H9 (cell line): Measurements from ENCODE around the gene HMGA1. TPM values are rescaled to one million over a fixed set of nuclear protein-coding genes. Genes with fewer than 3 reads are reported as not detected.

ENCODE experiments used
- DNase-seq: peaks from one replicate; pipeline ENCODE4 v3.0.0-alpha.2; 2017
- H2AFZ ChIP-seq: one replicate; pipeline ENCODE4 v1.6.1; 2013; ENCODE audit warnings: mild to moderate bottlenecking, low read length, control low read depth, moderate library complexity
- H2AK5ac ChIP-seq: 2 replicates; pipeline ENCODE4 v1.6.1; 2013; ENCODE audit warnings: low read length, control low read depth, mixed read lengths; ENCODE audit not compliant: insufficient read length
- H2BK120ac ChIP-seq: one replicate; pipeline ENCODE4 v1.6.1; 2013; ENCODE audit warnings: low read depth, mild to moderate bottlenecking, low read length, control low read depth, inconsistent platforms; ENCODE audit not compliant: poor library complexity, severe bottlenecking
- H2BK12ac ChIP-seq: 2 replicates; pipeline ENCODE4 v1.6.1; 2013; ENCODE audit warnings: low read length, control low read depth, mixed read lengths, low read depth; ENCODE audit not compliant: insufficient read length
- H2BK15ac ChIP-seq: 2 replicates; pipeline ENCODE4 v1.6.1; 2013; ENCODE audit warnings: low read depth, low read length, control low read depth
- H2BK20ac ChIP-seq: one replicate; pipeline ENCODE4 v1.6.1; 2013; ENCODE audit warnings: low read depth, mild to moderate bottlenecking, low read length, control low read depth, inconsistent platforms; ENCODE audit not compliant: poor library complexity, severe bottlenecking
- H2BK5ac ChIP-seq: 2 replicates; pipeline ENCODE4 v1.6.1; 2013; ENCODE audit warnings: low read length, control low read depth, mixed read lengths; ENCODE audit not compliant: insufficient read length
- H3K14ac ChIP-seq: 2 replicates; pipeline ENCODE4 v1.6.1; 2013; ENCODE audit warnings: low read length, control low read depth; ENCODE audit not compliant: insufficient read depth
- H3K18ac ChIP-seq: 2 replicates; pipeline ENCODE4 v1.6.1; 2013; ENCODE audit warnings: low read depth, mild to moderate bottlenecking, mixed read lengths, low read length, control low read depth; ENCODE audit not compliant: insufficient read length
- H3K23ac ChIP-seq: 2 replicates; pipeline ENCODE4 v1.6.1; 2013; ENCODE audit warnings: low read length, control low read depth, mixed read lengths, low read depth; ENCODE audit not compliant: insufficient read length
- H3K23me2 ChIP-seq: 2 replicates; pipeline ENCODE4 v1.6.1; 2013; ENCODE audit warnings: low read depth, mild to moderate bottlenecking, mixed read lengths, low read length, control low read depth; ENCODE audit not compliant: insufficient read length, poor library complexity, severe bottlenecking
- H3K27ac ChIP-seq: 2 replicates; pipeline ENCODE4 v1.5.1; 2013; ENCODE audit warnings: low read length, control low read depth, mixed read lengths, low read depth; ENCODE audit not compliant: insufficient read length
- H3K27me3 ChIP-seq: 2 replicates; pipeline ENCODE4 v1.6.1; 2013; ENCODE audit warnings: low read length, control low read depth, inconsistent platforms; ENCODE audit not compliant: insufficient read depth
- H3K4ac ChIP-seq: 2 replicates; pipeline ENCODE4 v1.6.1; 2013; ENCODE audit warnings: low read depth, mild to moderate bottlenecking, control low read depth, inconsistent platforms, low read length, moderate library complexity
- H3K4me1 ChIP-seq: 2 replicates; pipeline ENCODE4 v1.6.1; 2013; ENCODE audit warnings: low read length, control low read depth, inconsistent platforms; ENCODE audit not compliant: insufficient read depth
- H3K4me2 ChIP-seq: 2 replicates; pipeline ENCODE4 v1.6.1; 2013; ENCODE audit warnings: low read length, control low read depth, mixed read lengths; ENCODE audit not compliant: insufficient read length, insufficient read depth
- H3K56ac ChIP-seq: 2 replicates; pipeline ENCODE4 v1.6.1; 2013; ENCODE audit warnings: low read depth, mild to moderate bottlenecking, mixed read lengths, low read length, control low read depth; ENCODE audit not compliant: insufficient read length
- H3K79me1 ChIP-seq: 2 replicates; pipeline ENCODE4 v1.6.1; 2013; ENCODE audit warnings: low read depth, mild to moderate bottlenecking, moderate library complexity, low read length, control low read depth, inconsistent platforms; ENCODE audit not compliant: insufficient read depth, poor library complexity, severe bottlenecking
- H3K79me2 ChIP-seq: 2 replicates; pipeline ENCODE4 v1.6.1; 2013; ENCODE audit warnings: low read length, control low read depth, inconsistent platforms; ENCODE audit not compliant: insufficient read depth
- H3K9ac ChIP-seq: 2 replicates; pipeline ENCODE4 v1.6.1; 2013; ENCODE audit warnings: low read length, control low read depth, mixed read lengths; ENCODE audit not compliant: insufficient read length; ENCODE audit errors: extremely low read depth
- H3K9me3 ChIP-seq: one replicate; pipeline ENCODE4 v1.6.1; 2013; ENCODE audit warnings: low read depth, low read length, inconsistent platforms; ENCODE audit not compliant: control insufficient read depth
- H3T11ph ChIP-seq: one replicate; pipeline ENCODE4 v1.6.1; 2013; ENCODE audit warnings: mild to moderate bottlenecking, low read length, control low read depth, inconsistent platforms
- H4K20me1 ChIP-seq: one replicate; pipeline ENCODE4 v1.6.1; 2013; ENCODE audit not compliant: control insufficient read depth, insufficient read length, insufficient read depth
- H4K5ac ChIP-seq: 2 replicates; pipeline ENCODE4 v1.6.1; 2013; ENCODE audit warnings: low read depth, mild to moderate bottlenecking, mixed read lengths, low read length, control low read depth; ENCODE audit not compliant: insufficient read length
- H4K8ac ChIP-seq: replicated peaks from 2 replicates; pipeline ENCODE4 v1.6.1; 2013; ENCODE audit warnings: low read length, control low read depth, mixed read lengths, low read depth; ENCODE audit not compliant: insufficient read length
- H4K91ac ChIP-seq: 2 replicates; pipeline ENCODE4 v1.6.1; 2013; ENCODE audit warnings: low read depth, mild to moderate bottlenecking, moderate library complexity, mixed read lengths, low read length, control low read depth; ENCODE audit not compliant: insufficient read length
- H3K27ac Mint-ChIP-seq, 3 experiments: 2 replicates in 2 of 3; 3 replicates in 1 of 3; pipeline ENCODE4 v1.8.0; 2020 to 2021; ENCODE audit warnings: mixed read lengths in 3 of 3, mild to moderate bottlenecking in 1 of 3, moderate library complexity in 1 of 3
- H3K27me3 Mint-ChIP-seq: 2 replicates; pipeline ENCODE4 v1.8.0; 2021; ENCODE audit warnings: low read depth, mild to moderate bottlenecking, moderate library complexity, mixed read lengths
- H3K36me3 Mint-ChIP-seq, 3 experiments: 2 replicates in 2 of 3; 3 replicates in 1 of 3; pipeline ENCODE4 v1.8.0; 2020 to 2021; ENCODE audit warnings: low read depth in 3 of 3, mixed read lengths in 3 of 3; ENCODE audit not compliant: insufficient read depth in 1 of 3
- H3K4me1 Mint-ChIP-seq, 2 experiments: 2 replicates each; pipeline ENCODE4 v1.8.0; 2020; ENCODE audit warnings: mixed read lengths in 2 of 2
- H3K4me3 Mint-ChIP-seq, 2 experiments: 2 replicates in 1 of 2; 3 replicates in 1 of 2; pipeline ENCODE4 v1.8.0; 2020 to 2021; ENCODE audit warnings: mild to moderate bottlenecking in 2 of 2, mixed read lengths in 2 of 2, moderate library complexity in 1 of 2
- H3K9me3 Mint-ChIP-seq, 2 experiments: 2 replicates in 1 of 2; 3 replicates in 1 of 2; pipeline ENCODE4 v1.8.0; 2020; ENCODE audit warnings: mild to moderate bottlenecking in 2 of 2, mixed read lengths in 2 of 2, moderate library complexity in 1 of 2
- WGBS: extraction: QIAGEN DNeasy Blood & Tissue Kit; methylation state at CpG from one replicate; pipeline ENCODE4 v1.1.7; 2013; ENCODE audit warnings: missing lambda C conversion rate, low lambda C conversion rate, mixed read lengths; ENCODE audit not compliant: insufficient read length; ENCODE audit errors: extremely low coverage; 5-methylcytosine and 5-hydroxymethylcytosine counted together
- total RNA-seq: library from RNA; stranded (reverse); gene quantifications from 2 replicates; pipeline ENCODE4 v1.2.1, GENCODE V29; 2021
- TF ChIP-seq, protein P1 (sequence below): fragments of 200-600 bp; sonication (generic); conservative IDR thresholded peaks from 3 replicates; pipeline ENCODE4 v1.8.0; 2021; ENCODE audit warnings: antibody characterized with exemption, mild to moderate bottlenecking

Gene HMGA1
- total RNA-seq, 1 experiment from 2014 or later: 2,116 TPM

GRCh38 chr6:34248727-34249468 is 12.2 kb downstream of the HMGA1 start, which contains the start of gene SMIM29:
Gene SMIM29, minus strand, starts transcription at chr6:34249006. Its CDS starts 1,215 bp downstream, at chr6:34247791.
- no peak within 1 kb of the TSS for H3K56ac ChIP-seq
- H3K14ac ChIP-seq: no peak within 1 kb of the TSS
- H3K9me3 Mint-ChIP-seq: no peaks in the 10 kb centered on the region
- no peaks in the 10 kb centered on the region for H3K79me1 ChIP-seq
- no peaks in the 10 kb centered on the region for H3K79me2 ChIP-seq
- peak within 1 kb of the TSS; percentile 83 to 91 for H3K4me3 Mint-ChIP-seq
- H3K4me2 ChIP-seq: peak within 1 kb of the TSS; percentile 88
- peaks cover 9% of the 10 kb centered on the region; the same call in 1 of the 2 replicates for H3K27me3 Mint-ChIP-seq
- WGBS: no CpG with 5 or more reads among the region's 79 CpGs
- DNase-seq: peak; percentile 98
- H3K4me1 Mint-ChIP-seq: peaks cover 29 to 31% of the 10 kb centered on the region in 2 experiments
- peaks cover 8 to 24% (median 16%) of the 10 kb centered on the region in 3 experiments; a peak in 6 of 7 replicates for H3K36me3 Mint-ChIP-seq
- H3K27me3 ChIP-seq: no peaks in the 10 kb centered on the region
- peak within 1 kb of the TSS; percentile 62 to 93 (median 86); a peak in 4 of 7 replicates for H3K27ac Mint-ChIP-seq
- no peak within 1 kb of the TSS for H3K23ac ChIP-seq
- H3K9me3 ChIP-seq: no peaks in the 10 kb centered on the region
- no peak within 1 kb of the TSS for H4K91ac ChIP-seq
- no peak within 1 kb of the TSS for H4K8ac ChIP-seq
- TF ChIP-seq, protein P1, sequence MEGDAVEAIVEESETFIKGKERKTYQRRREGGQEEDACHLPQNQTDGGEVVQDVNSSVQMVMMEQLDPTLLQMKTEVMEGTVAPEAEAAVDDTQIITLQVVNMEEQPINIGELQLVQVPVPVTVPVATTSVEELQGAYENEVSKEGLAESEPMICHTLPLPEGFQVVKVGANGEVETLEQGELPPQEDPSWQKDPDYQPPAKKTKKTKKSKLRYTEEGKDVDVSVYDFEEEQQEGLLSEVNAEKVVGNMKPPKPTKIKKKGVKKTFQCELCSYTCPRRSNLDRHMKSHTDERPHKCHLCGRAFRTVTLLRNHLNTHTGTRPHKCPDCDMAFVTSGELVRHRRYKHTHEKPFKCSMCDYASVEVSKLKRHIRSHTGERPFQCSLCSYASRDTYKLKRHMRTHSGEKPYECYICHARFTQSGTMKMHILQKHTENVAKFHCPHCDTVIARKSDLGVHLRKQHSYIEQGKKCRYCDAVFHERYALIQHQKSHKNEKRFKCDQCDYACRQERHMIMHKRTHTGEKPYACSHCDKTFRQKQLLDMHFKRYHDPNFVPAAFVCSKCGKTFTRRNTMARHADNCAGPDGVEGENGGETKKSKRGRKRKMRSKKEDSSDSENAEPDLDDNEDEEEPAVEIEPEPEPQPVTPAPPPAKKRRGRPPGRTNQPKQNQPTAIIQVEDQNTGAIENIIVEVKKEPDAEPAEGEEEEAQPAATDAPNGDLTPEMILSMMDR: peak; percentile 94
- H2AK5ac ChIP-seq: no peak within 1 kb of the TSS
- no peak within 1 kb of the TSS for H2BK12ac ChIP-seq
- no peak within 1 kb of the TSS for H3K4ac ChIP-seq
- H4K20me1 ChIP-seq: no peaks in the 10 kb centered on the region
- H3K4me1 ChIP-seq: no peaks in the 10 kb centered on the region
- H3K9ac ChIP-seq: peak within 1 kb of the TSS; percentile 39
- H2BK5ac ChIP-seq: no peak within 1 kb of the TSS
- H3K23me2 ChIP-seq: peaks cover 4% of the 10 kb centered on the region
- no peak within 1 kb of the TSS for H2BK120ac ChIP-seq
- H4K5ac ChIP-seq: no peak within 1 kb of the TSS
- no peak within 1 kb of the TSS for H2BK15ac ChIP-seq
- H2AFZ ChIP-seq: no peak within 1 kb of the TSS
- peak within 1 kb of the TSS; percentile 12 for H3K18ac ChIP-seq
- no peak within 1 kb of the TSS for H3T11ph ChIP-seq
- no peak within 1 kb of the TSS for H3K27ac ChIP-seq
- no peak within 1 kb of the TSS for H2BK20ac ChIP-seq
